HCT116 (cell line): Measurements from ENCODE around the gene FLACC1. TPM values are rescaled to one million over a fixed set of nuclear protein-coding genes. Genes with fewer than 3 reads are reported as not detected.

Source experiments
- ATAC-seq: fragments of 200-7000 bp; cut with Tn5 transposase; 2 replicates; pipeline ENCODE4 v1.9.1; 2020; ENCODE audit warnings: mild to moderate bottlenecking, moderate library complexity
- BruUV-seq: library from RNA; stranded (reverse); fragments of 400-500 nt; replicated peaks from 2 replicates; lab custom pipeline; 2021; lab: Mats Ljungman, UMichigan
- CTCF ChIA-PET: fragments of 300-600 bp; sonication (Branson Sonifier 250); formaldehyde crosslinking; loops from one replicate; lab custom pipeline; 2021; ENCODE audit warnings: antibody characterized with exemption; lab: Charles Lee
- POLR2A ChIA-PET: fragments of 300-600, 350-600 bp; sonication (Branson Sonifier 250); formaldehyde crosslinking; loops from one replicate; lab custom pipeline; 2021; ENCODE audit warnings: antibody characterized with exemption; lab: Charles Lee
- RAD21 ChIA-PET, 2 experiments: fragments of 300-600 bp; sonication (Branson Sonifier 250); formaldehyde crosslinking; loops; one replicate each; lab custom pipeline; 2023; ENCODE audit warnings: low total read pairs in 2 of 2; ENCODE audit not compliant: uncharacterized antibody in 2 of 2, unreplicated experiment in 2 of 2, low non-redundant PET in 1 of 2; lab: Charles Lee
- DNase-seq: peaks from one replicate; pipeline ENCODE4 v3.0.0-alpha.2; 2010; ENCODE audit warnings: low read depth, low spot score
- H2AFZ ChIP-seq: fragments of 200-600 bp; shearing (Covaris generic), sonication (generic); 2 replicates; pipeline ENCODE4 v1.6.1; 2017; ENCODE audit warnings: low read depth, mixed run types, mixed read lengths, antibody characterized with exemption, low read length; ENCODE audit not compliant: poor library complexity, severe bottlenecking
- H3K27ac ChIP-seq: 2 replicates; pipeline ENCODE4 v1.5.1; 2012; ENCODE audit warnings: low read depth, low read length
- H3K27me3 ChIP-seq: fragments of 200-600 bp; sonication (generic); 2 replicates; pipeline ENCODE4 v1.6.1; 2016; ENCODE audit warnings: mixed run types, low read length, mixed read lengths; ENCODE audit not compliant: insufficient read depth
- H3K36me3 ChIP-seq, 2 experiments: fragments of 200-500 bp in 1 of 2; fragments of 200-600 bp in 1 of 2; sonication (Bioruptor generic) in 1 of 2; sonication (generic) in 1 of 2; 2 replicates each; pipeline versions ENCODE4 v1.5.1 to v1.6.1; 2014 to 2016; ENCODE audit warnings: low read length in 2 of 2, inconsistent platforms in 1 of 2, mixed read lengths in 1 of 2, mixed run types in 1 of 2; ENCODE audit not compliant: insufficient read depth in 2 of 2, control insufficient read depth in 1 of 2
- H3K4me1 ChIP-seq, 2 experiments: fragments of 200-600 bp in 1 of 2; sonication (generic) in 1 of 2; 2 replicates each; pipeline versions ENCODE4 v1.5.1 to v1.6.1; 2012 to 2017; ENCODE audit warnings: low read length in 2 of 2, inconsistent platforms in 1 of 2, mild to moderate bottlenecking in 1 of 2, mixed read lengths in 1 of 2, mixed run types in 1 of 2, moderate library complexity in 1 of 2; ENCODE audit not compliant: insufficient read depth in 2 of 2, control insufficient read depth in 1 of 2
- H3K4me2 ChIP-seq: fragments of 200-600 bp; sonication (generic); 2 replicates; pipeline ENCODE4 v1.6.1; 2017; ENCODE audit warnings: mixed run types, low read length, mixed read lengths
- H3K4me3 ChIP-seq, 2 experiments: fragments of 200-600 bp in 1 of 2; sonication (generic) in 1 of 2; replicated peaks in 1 of 2; 2 replicates each; pipeline ENCODE4 v1.5.1; 2011 to 2016; ENCODE audit warnings: low read length in 2 of 2, control low read depth in 1 of 2, low read depth in 1 of 2, mild to moderate bottlenecking in 1 of 2, mixed read lengths in 1 of 2, mixed run types in 1 of 2
- H3K79me2 ChIP-seq: fragments of 200-600 bp; sonication (generic); 2 replicates; pipeline ENCODE4 v1.6.1; 2017; ENCODE audit warnings: mild to moderate bottlenecking, mixed run types, low read length, moderate library complexity, mixed read lengths; ENCODE audit not compliant: insufficient read depth
- H3K9ac ChIP-seq: fragments of 200-600 bp; sonication (generic); 2 replicates; pipeline ENCODE4 v1.6.1; 2016; ENCODE audit warnings: low read length, mixed read lengths
- H3K9me2 ChIP-seq: fragments of 200-600 bp; sonication (generic), shearing (Covaris generic); 2 replicates; pipeline ENCODE4 v1.6.1; 2017; ENCODE audit warnings: mixed run types, mild to moderate bottlenecking, moderate library complexity; ENCODE audit not compliant: insufficient read depth
- H3K9me3 ChIP-seq, 2 experiments: fragments of 200-500 bp in 1 of 2; fragments of 200-600 bp in 1 of 2; sonication (Bioruptor generic) in 1 of 2; sonication (generic) in 1 of 2; 2 replicates each; pipeline ENCODE4 v1.6.1; 2014 to 2017; ENCODE audit warnings: low read length in 2 of 2, mixed read lengths in 2 of 2, inconsistent platforms in 1 of 2, low read depth in 1 of 2, mild to moderate bottlenecking in 1 of 2, mixed run types in 1 of 2, moderate library complexity in 1 of 2; ENCODE audit not compliant: control insufficient read depth in 1 of 2, insufficient read depth in 1 of 2
- H4K20me1 ChIP-seq: fragments of 200-600 bp; sonication (generic), shearing (Covaris generic); 2 replicates; pipeline ENCODE4 v1.6.1; 2017; ENCODE audit warnings: mixed run types, mild to moderate bottlenecking, moderate library complexity; ENCODE audit not compliant: insufficient read depth
- ATF3 ChIP-seq: IDR thresholded peaks from 2 replicates; pipeline ENCODE4 v1.6.1; 2012
- CBX3 ChIP-seq: IDR thresholded peaks from 2 replicates; pipeline ENCODE4 v1.6.1; 2012; ENCODE audit warnings: low read depth
- CEBPB ChIP-seq: IDR thresholded peaks from 2 replicates; pipeline ENCODE4 v1.6.1; 2012; ENCODE audit warnings: low read depth
- EGR1 ChIP-seq: IDR thresholded peaks from 2 replicates; pipeline ENCODE4 v1.6.1; 2012; ENCODE audit warnings: low read depth
- ELF1 ChIP-seq: IDR thresholded peaks from 2 replicates; pipeline ENCODE4 v1.6.1; 2012; ENCODE audit warnings: low read depth, borderline replicate concordance
- EZH2 ChIP-seq: fragments of 200-600 bp; sonication (generic); IDR thresholded peaks from 2 replicates; pipeline ENCODE4 v1.6.1; 2017; ENCODE audit warnings: antibody characterized with exemption, mixed run types
- EZH2phosphoT487 ChIP-seq: fragments of 200-600 bp; IDR thresholded peaks from 2 replicates; pipeline ENCODE4 v1.6.1; 2018; ENCODE audit warnings: antibody characterized with exemption, borderline replicate concordance
- FOSL1 ChIP-seq: IDR thresholded peaks from 2 replicates; pipeline ENCODE4 v1.6.1; 2012; ENCODE audit warnings: low read depth
- JUND ChIP-seq: IDR thresholded peaks from 2 replicates; pipeline ENCODE4 v1.6.1; 2012
- POLR2A ChIP-seq: IDR thresholded peaks from 2 replicates; pipeline ENCODE4 v1.7.0; 2011; ENCODE audit warnings: borderline replicate concordance; ENCODE audit not compliant: insufficient read depth, insufficient read length; ENCODE audit errors: extremely low read depth
- POLR2AphosphoS5 ChIP-seq: IDR thresholded peaks from 2 replicates; pipeline ENCODE4 v1.6.1; 2011; ENCODE audit warnings: mild to moderate bottlenecking, low read depth, low read length, moderate library complexity
- RAD21 ChIP-seq: IDR thresholded peaks from 2 replicates; pipeline ENCODE4 v1.6.1; 2012; ENCODE audit warnings: low read depth, mild to moderate bottlenecking
- SP1 ChIP-seq: IDR thresholded peaks from 2 replicates; pipeline ENCODE4 v1.6.1; 2012; ENCODE audit warnings: low read depth
- SRF ChIP-seq: IDR thresholded peaks from 2 replicates; pipeline ENCODE4 v1.6.1; 2012; ENCODE audit warnings: low read depth
- TCF7L2 ChIP-seq: IDR thresholded peaks from 2 replicates; pipeline ENCODE4 v1.7.0; 2011; ENCODE audit warnings: borderline replicate concordance, inconsistent platforms; ENCODE audit not compliant: insufficient read depth, insufficient read length; ENCODE audit errors: extremely low read depth
- YY1 ChIP-seq: IDR thresholded peaks from 2 replicates; pipeline ENCODE4 v1.6.1; 2011; ENCODE audit warnings: low read length, low read depth, moderate library complexity, mild to moderate bottlenecking; ENCODE audit not compliant: insufficient replicate concordance; ENCODE audit errors: extremely low read depth
- ZFX ChIP-seq: fragments of 450-650 bp; IDR thresholded peaks from 2 replicates; pipeline ENCODE4 v1.6.1; 2017
- ZNF274 ChIP-seq: fragments of 200-500 bp; sonication (Bioruptor generic); IDR thresholded peaks from 2 replicates; pipeline ENCODE4 v1.6.1; 2014; ENCODE audit warnings: mild to moderate bottlenecking, low read depth, low read length, inconsistent platforms
- intact Hi-C: fragments of 100-400 bp; cut with micrococcal nuclease; formaldehyde crosslinking; loops from 2 replicates; pipeline ENCODE4 v1.10.0; 2022
- total RNA-seq: library from RNA; stranded (reverse); gene quantifications from one replicate; pipeline ENCODE4 v1.2.1, GENCODE V29; 2021; ENCODE audit not compliant: unreplicated experiment
- TF ChIP-seq, protein P1 (sequence below), 3 experiments: fragments of 200-600 bp in 1 of 3; sonication (generic) in 1 of 3; IDR thresholded peaks in 2 of 3; conservative IDR thresholded peaks in 1 of 3; 2 replicates each; pipeline ENCODE4 v1.5.1; 2012 to 2017; ENCODE audit warnings: low read depth in 2 of 3, low read length in 2 of 3, antibody characterized with exemption in 1 of 3, borderline replicate concordance in 1 of 3, control low read depth in 1 of 3, mild to moderate bottlenecking in 1 of 3, mixed read lengths in 1 of 3, mixed run types in 1 of 3, moderate library complexity in 1 of 3; ENCODE audit not compliant: insufficient read depth in 1 of 3
- TF ChIP-seq, protein P2 (sequence below): IDR thresholded peaks from 2 replicates; pipeline ENCODE4 v1.6.1; 2011; ENCODE audit warnings: mild to moderate bottlenecking, low read length, moderate library complexity; ENCODE audit not compliant: insufficient replicate concordance; ENCODE audit errors: extremely low read depth

Gene FLACC1
- total RNA-seq, 1 experiment from 2014 or later, result 0.74 TPM

DNA sequence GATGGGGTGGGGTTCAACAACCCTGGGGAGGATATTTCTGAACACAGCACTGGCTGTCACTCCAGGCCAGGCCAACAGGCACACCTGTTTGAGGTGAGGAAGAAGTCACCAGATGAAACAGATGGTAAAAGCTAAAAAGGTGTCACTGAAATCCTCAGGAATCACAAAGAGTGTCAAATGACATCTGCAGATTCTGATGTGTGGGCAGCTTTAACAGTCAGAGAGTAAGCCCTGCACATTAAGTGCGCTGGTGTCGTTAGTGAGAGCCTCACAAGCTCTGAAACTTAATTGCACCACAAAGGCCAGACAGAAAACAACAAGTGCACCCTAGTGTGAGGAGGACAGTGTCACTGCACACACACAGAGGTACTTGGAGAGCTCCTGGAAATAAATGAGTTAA lies 13.6 kb downstream of the FLACC1 start:
- no peaks in the 10 kb centered on the region; a peak in 2 of 4 replicates for H3K4me1 ChIP-seq
- no peak overlapping the region for H3K27ac ChIP-seq
- no peak overlapping the region for H3K9ac ChIP-seq
- H3K36me3 ChIP-seq, result no peaks in the 10 kb centered on the region
- no peaks in the 10 kb centered on the region for H3K27me3 ChIP-seq
- RAD21 ChIA-PET, result no interaction called here
- H3K9me2 ChIP-seq, result no peaks in the 10 kb centered on the region
- DNase-seq, result no peak
- no peaks in the 10 kb centered on the region for H3K79me2 ChIP-seq
- BruUV-seq, result no TSS peak
- no peaks in the 10 kb centered on the region for H4K20me1 ChIP-seq
- no peak for TF ChIP-seq EZH2
- no peak for TF ChIP-seq CEBPB
- no peak for TF ChIP-seq FOSL1
- TF ChIP-seq CBX3, result no peak
- no peak for TF ChIP-seq TCF7L2
- TF ChIP-seq SRF, result no peak
- TF ChIP-seq, protein P1, sequence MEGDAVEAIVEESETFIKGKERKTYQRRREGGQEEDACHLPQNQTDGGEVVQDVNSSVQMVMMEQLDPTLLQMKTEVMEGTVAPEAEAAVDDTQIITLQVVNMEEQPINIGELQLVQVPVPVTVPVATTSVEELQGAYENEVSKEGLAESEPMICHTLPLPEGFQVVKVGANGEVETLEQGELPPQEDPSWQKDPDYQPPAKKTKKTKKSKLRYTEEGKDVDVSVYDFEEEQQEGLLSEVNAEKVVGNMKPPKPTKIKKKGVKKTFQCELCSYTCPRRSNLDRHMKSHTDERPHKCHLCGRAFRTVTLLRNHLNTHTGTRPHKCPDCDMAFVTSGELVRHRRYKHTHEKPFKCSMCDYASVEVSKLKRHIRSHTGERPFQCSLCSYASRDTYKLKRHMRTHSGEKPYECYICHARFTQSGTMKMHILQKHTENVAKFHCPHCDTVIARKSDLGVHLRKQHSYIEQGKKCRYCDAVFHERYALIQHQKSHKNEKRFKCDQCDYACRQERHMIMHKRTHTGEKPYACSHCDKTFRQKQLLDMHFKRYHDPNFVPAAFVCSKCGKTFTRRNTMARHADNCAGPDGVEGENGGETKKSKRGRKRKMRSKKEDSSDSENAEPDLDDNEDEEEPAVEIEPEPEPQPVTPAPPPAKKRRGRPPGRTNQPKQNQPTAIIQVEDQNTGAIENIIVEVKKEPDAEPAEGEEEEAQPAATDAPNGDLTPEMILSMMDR (IDR thresholded peaks at IDR 0.05 in 2 of 3, conservative IDR thresholded peaks at IDR 0.05 in 1 of 3; ENCODE audit: borderline replicate concordance in 1 of 3, insufficient read depth in 1 of 3, low read depth in 2 of 3, low read length in 2 of 3), result no peak
- TF ChIP-seq ZNF274, result no peak
- no peak for TF ChIP-seq ELF1
- TF ChIP-seq, protein P2, sequence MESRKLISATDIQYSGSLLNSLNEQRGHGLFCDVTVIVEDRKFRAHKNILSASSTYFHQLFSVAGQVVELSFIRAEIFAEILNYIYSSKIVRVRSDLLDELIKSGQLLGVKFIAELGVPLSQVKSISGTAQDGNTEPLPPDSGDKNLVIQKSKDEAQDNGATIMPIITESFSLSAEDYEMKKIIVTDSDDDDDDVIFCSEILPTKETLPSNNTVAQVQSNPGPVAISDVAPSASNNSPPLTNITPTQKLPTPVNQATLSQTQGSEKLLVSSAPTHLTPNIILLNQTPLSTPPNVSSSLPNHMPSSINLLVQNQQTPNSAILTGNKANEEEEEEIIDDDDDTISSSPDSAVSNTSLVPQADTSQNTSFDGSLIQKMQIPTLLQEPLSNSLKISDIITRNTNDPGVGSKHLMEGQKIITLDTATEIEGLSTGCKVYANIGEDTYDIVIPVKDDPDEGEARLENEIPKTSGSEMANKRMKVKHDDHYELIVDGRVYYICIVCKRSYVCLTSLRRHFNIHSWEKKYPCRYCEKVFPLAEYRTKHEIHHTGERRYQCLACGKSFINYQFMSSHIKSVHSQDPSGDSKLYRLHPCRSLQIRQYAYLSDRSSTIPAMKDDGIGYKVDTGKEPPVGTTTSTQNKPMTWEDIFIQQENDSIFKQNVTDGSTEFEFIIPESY, result no peak
- TF ChIP-seq YY1, result no peak
- TF ChIP-seq RAD21, result no peak
- TF ChIP-seq EGR1, result no peak
- TF ChIP-seq JUND, result no peak
- TF ChIP-seq POLR2A, result no peak
- no peak for TF ChIP-seq ATF3
- no peak for TF ChIP-seq EZH2phosphoT487
- no peak for TF ChIP-seq SP1
- no peak for TF ChIP-seq POLR2AphosphoS5
- no peak for TF ChIP-seq ZFX
- TF ChIP-seq, all 23 proteins: peak for 0
- POLR2A ChIA-PET, result no interaction called here
- Histone ChIP-seq H2AFZ (no peak overlapping the region), H3K9me3 (no peaks in the 10 kb centered on the region), H3K4me3 (no peak overlapping the region), H3K4me2 (no peak overlapping the region)
- CTCF ChIA-PET, result no interaction called here
- intact Hi-C loops, result no loop called here
- no peak for ATAC-seq
